NOMO-1 treated with DMSO at 0.1 percent for 48 hours (cell line): ENCODE results near the gene CUL3.

Experiments
- DNase-seq: peaks from one replicate; lab custom pipeline; 2025; ENCODE audit not compliant: unreplicated experiment; lab: John Stamatoyannopoulos, UW

CUL3 gene

DNA sequence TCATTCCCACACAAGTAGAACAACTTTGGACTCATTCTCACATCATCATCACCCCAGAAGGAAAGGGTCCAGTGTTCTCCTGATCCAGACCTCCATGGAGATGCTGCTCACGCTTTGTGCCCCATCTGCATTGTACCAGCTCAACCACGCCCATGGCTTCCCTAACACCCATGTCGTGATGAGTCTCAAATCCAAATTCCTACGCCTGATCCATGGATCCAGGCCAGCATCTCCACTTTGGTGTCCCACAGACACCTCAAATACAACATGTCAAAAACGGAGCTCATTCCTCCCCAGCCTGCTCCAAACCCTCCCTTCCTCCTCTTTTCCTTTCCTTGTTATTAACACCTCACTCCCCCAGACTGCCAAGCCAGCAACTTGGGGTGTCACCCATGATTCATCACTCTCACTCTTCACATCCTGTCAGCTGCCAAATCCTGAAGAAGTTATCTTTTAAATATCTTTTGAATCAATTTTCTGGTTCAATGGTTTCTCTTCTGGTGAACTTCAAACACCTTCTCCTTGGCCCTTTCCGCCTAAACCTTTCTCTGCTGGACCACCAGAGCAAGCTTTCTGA, 153.1 kb downstream of the CUL3 start:
- no peak for DNase-seq

DNA sequence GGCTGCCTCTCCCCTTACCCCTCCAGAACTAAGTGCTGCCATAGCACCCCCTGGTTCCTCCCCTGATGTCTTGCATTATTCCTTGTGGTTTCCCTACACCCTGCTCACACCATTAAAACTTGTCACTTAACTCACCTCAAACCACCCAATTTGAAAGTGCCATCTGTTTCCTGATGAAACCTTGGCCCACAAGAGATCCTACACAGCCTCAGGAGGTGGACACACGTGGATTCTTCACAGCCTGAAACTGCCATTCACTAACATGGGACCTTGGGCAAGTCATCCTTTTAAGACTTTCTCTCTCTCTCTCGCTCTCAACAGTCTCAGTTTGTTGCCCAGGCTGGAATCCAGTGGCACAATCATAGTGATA, 155.7 kb downstream of the CUL3 start:
- no peak for DNase-seq

DNA sequence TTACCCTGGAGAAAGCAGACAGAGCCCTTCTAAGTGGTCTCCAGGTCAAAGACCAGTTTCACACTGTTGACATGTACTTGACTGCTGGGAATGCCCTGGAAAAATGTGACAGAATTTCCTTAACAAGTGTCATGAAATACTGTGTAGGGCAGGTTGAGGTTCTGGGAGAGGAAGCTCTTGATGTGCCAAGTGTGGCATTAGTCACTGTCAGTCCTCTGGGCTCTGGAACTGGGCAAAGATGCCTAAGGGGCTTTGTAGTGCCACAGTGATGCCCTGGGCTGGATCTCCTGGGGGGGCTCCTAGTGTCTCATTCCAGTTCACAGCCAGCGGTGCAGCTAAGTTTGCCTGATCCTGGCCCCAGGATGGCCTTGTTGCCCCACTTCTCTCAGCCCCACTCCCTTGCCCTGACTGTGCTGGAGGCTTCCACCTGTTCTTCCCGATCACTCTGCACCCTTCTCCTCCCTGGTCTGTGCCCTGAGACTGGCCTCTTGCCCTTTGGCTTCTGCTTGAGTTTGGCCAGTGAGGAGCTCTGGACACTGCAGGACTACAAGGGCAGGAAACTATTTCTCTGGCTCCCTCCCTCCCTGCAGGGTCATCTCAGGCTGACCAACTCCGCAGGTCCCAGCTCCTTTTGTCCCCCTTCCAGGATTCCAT, 156.2 kb downstream of the CUL3 start:
- DNase-seq: no peak

DNA sequence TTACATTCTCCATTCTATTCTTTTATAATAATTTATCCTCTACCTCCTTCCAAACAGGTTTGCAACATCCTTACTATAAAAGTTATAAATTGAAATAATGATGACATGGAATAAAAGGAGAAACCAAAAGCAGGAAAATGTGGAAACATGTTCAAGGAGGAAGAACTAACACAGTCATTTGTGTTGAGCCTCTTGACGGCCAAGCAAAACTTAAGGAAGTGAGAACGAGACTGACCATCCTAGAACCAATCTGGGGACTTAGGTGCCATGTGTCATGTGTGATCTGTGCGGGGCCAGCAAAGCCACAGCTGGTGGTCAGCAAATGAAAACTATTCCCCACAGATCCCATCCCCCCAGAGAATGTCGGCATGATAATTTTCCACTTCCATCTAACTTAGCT, 157.7 kb downstream of the CUL3 start:
- no peak for DNase-seq

- DNase-seq: peak; percentile 7
These were observed 158.5 kb downstream of the CUL3 start for GRCh38 chr2:224426656-224427055.

DNA sequence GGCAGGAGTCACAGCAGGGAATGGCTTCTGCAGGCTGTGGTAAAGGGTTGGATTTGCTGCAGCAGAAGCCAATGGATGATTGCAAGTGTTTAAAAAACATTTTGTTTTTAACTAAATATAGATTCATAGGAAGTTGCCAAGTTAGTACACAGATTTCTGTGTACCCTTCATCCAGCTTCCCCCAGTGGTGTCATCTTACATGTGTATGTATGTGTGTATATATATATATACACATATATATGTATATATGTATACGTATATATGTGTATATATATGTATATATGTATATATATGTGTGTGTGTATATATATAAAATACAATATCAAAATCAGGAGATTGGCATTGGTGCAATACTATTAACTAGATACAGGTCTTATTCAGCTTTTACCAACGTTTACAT, 164.1 kb downstream of the CUL3 start:
- no peak for DNase-seq
